ENCODE results near the gene KISS1.

Gene KISS1

DNA sequence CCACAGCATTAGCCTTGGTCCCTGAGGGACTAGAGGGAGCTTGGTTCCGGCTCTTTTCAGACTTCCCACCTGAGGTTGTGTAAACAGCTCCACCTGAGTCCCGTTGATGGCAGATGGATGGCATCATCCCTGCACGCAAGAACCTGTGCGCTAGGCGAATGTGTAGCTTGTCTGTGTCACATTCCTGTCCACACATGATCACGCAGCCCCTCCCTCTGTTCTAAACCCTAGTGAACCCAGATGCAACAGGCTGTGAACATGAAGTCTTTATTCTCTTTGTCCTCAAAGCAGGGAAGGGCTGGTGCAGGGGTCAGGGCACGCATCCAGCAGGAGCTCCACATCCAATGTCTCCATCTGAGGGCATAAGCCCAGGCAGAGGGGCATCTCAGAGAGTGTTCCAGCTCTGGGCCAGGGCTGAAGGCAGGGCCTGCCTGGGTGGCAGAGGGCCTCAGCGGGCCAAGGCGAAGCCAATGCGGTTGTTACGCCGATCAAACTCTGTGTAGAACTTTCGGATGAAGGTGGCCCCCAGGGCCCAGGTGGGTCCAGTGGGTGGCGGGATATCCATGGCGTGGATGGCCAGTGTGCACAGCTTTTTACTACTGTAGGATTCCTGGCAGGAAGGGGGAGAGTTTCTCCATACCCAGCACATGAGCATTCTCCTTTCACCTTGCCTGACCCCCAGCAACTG lies 41.6 kb downstream of the KISS1 start:
- no peak for DNase-seq (ENCODE audit: low read depth)

DNA sequence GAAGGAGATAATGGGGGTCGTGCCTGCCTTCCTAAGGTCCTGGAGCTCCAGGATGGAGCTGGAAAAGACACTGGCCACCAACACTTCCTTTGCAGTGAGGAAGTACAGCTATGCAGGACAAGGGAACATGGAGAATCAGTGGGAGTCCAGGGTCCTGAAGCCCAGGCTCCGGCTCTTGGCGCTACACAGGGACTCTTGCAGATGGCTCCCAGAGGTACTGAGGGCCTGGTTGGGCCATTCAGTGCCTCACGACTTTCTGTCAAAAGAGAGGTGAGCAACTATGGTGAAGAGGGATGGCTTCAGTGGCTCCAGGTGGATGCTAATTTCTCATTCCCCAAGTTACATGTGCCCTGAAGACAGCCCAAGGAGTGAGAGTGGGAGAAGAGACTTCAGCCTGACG lies 42.6 kb downstream of the KISS1 start:
- DNase-seq (ENCODE audit: low read depth), result no peak

DNA sequence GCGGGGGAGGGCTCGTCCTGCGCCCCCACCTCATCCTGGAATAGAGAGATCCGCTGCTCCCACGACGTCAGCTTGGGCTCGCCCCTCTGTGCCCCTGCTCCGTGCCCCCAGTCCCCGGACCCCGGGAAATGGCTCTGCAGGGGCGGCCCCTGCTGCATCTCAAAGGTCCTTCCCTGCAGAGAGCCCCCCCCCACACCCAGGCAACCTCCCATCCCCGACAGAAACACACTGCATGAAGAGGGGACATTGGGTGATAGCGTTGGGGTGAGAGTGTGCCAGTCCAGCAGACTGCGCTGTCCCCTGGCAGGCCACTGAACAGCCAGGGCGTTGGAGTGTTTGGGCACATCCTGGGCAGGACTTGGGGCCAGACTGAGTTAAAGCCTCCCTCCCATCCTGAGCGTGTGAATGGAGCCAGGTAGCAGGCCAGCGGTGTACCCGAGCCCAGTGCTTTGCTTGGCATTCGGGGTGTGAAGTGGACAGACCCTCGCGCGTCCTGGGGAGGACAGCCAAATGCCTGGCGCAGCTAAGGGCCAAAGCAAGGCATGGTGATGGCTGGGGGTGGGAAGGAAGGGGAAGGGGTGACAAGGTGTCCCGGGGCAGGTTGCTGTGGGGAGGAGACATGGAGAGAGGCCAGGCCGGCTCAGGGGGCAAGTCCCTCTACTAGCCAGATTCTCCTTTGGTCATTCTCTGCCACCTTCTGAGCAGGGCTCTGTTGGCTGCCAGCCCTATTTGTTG lies 43.8 kb downstream of the KISS1 start:
- no peak for DNase-seq (ENCODE audit: low read depth)

DNA sequence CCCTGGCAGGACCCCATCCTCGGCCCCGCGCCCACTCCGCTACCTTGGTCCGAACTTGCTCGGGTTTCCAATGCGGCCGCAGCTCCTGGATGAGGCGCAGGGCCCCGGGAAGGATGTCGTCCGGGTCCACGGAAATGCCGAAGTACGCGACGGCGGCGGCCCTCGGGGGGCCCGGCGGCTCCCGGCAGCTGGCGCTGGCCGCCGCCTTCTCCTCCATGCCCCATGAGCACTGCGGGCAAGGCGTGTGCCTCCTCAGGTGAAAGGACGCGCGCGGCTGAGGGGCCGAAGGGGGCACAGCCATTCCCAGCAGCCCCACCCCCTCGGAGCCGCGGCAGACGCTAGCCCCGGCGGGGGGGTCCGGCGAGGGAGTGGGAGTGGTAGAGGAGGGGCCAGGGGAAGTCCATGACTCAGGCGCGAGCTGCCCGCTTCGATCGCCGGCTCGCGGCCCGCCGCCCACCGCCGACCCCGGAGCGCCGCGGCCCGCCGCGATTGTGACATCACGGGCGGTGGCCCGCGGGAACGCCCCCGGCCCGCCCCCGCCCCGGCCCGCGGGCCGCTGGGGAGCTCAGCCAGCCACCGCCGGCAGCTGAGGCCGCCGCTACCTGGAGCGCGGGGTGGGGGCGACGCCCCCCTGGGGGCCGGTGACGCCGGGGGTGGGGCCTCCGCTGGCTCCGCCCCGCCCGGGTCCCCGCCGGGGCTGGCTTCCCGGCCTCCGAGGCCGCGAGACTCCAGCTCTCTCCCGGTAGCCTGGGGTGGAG lies 44.6 kb downstream of the KISS1 start, which contains the start of gene ETNK2:
ETNK2 (minus strand) TSS at position 493 of the 758 bp plus-strand sequence; CDS start at position 301, 192 bp downstream.
- DNase-seq (ENCODE audit: low read depth), result peak; percentile 30

DNA sequence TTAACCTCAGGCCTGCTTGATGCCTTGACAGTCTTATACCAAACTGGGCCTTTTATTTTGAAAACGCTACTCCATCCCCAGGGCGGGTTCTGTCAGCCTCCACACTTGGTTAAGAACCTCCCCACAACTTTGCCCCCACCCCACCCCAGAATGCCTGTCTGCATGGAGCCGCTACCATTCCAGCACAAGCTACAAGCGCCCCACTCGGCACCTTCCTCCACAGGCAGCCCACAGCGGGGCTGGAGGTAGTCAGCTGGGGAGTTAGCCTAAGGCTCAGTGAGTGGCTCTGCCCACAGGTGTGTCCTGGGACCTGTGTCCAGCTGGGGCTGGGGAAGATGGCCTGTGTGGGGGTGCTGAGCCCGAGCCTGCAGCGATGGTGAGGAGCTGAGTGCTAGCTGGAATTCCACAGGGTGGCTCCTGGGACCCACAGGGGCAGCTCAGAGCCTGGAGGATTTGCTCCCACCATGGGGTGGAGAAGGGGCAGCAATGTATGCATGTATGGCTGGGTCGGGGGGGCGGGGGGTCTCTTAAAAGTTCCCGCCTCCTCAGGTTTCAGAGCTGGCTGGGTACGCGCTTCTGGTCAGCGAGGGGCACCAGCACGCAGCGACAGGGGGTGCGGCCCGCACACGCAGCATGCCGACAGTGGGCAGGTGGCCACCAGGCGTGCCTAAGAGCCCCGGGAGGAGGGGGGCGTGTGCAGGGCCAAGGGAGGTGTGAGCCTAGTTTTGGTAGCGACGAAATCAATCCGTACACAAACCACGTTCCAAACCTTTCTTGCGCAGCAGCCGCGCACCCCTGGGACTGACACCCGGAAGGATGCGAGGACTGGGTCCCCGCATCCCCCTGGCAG lies 45.4 kb downstream of the KISS1 start:
- DNase-seq (ENCODE audit: low read depth), result no peak

DNA sequence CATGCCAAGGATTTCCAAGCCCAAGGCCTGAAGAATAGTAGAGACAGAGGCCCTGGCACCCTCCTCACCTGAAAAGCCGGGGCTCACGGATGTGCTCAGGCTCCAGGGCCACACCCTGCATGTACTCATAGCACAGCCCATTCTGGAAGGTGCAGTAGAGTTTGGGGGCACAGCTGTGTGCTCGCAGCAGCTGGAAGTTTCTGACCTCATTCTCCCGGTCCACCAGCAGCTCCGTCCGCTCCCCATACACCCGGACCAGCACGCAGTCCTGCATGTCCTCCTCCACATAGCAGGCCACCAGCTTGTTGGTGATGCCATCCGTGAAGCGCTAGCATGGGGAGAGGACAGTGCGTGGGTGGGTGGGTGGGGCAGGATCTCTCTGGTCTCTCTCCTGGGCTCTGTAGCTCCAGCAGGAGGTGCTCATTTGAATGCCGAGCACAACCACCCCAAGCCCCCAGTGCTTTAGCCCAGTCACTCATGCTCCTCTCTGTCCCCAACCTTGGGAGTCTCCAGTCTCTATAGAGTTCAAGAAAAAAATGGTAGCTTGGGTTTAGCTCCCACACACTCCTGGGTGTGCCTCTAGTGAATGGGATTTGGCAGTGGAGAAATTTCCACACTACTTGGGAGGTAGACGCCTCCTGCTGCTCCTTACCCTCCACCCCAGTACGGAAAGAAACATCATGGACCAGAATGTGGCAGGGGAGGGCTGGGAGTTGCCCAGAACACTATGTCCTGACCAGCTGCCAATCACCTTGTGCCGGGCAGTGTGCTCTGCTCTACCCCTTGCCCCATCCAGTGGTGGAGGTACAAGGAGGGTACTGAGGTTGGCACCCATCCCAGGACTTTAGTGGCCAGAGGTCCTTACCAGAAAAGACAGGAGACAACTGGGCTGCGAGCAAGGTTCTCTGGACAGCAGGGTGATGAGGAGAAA lies 46.4 kb downstream of the KISS1 start:
- no peak for DNase-seq (ENCODE audit: low read depth)

DNA sequence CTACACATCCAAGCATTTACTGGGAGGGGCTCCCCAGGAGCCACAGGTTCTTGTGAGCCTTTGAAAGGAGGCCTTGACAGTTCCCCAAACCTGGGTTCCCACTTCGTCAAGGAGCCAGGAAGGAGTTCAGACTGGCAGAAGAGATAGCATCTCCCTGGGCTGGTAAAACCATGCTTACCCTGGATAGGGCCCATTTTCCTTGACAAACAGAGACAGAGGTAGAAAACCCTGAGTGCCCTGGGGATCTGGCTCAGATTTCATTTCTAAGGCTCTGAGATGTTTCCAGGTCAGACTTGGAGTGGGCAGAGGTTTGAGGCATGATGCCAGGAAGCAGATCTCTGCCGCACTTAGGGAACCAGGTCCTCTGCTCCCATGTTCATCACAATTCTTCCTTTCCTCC lies 47.2 kb downstream of the KISS1 start:
- DNase-seq (ENCODE audit: low read depth), result no peak

DNA sequence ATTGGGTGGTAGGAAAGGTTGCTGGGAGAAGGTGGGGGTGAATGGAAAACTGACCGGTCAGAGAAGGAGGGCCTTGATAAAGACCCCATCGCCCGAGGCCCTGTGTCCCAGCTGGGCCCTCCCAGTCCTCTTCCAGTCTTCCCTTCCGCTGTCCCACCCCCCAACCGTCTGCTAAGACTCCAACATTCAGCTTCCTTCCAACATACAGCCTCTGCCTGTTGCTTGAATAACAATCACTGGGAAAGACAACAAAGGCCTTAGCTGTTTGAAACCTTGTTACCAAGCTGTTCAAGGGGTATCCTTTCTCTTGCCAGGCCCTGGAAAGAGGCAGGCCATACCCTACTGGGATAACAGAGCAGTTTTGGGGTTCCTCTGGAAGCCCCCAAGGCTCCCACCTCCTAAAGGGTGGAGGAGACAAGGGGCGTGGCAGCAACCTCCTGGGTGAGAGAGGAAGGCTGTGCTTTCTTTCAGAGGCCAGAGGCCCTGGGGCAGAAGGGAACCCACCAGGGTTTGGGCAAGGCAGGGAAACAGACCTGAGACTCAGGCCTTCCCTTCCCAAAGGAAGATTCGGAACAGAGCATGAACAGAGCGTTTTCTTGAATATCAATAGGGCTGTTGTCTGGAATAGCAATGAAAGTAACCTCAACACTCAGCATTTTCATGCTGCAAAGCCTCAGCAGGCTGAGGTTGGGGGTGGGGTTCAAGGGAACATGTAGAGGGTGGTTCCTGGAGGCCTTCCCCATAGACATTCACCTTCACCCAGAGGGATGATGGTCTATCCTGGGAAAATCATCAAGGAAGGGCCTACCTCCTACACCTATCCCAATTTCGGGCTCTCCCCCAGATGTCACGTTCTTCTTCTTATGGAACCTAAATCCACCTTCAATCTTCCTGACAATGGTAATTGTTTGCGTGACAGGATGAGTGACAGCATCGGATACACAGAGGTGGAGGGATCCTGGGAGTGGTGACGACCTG lies 48.6 kb downstream of the KISS1 start:
- no peak for DNase-seq (ENCODE audit: low read depth)

DNA sequence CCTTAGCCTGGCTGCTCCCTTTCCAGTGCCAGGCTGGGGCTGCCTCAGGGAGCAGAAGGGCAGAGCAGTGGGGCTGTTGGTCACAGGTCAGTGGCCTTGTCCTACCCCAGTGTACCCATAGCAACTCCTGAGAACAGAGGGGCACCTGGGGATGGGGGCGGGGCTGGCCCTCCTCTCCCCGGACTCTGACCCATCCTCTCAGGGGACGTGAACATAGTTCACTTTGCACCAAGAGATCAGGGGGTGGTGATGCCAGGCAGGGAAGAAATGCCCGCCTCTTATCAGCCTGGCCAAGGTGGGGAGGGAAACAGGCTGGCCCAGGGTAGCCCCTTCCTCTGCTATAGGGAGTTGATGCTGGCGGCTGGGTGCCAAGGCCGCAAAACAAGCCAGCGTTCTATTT lies 49.3 kb downstream of the KISS1 start:
- no peak for DNase-seq (ENCODE audit: low read depth)

DNA sequence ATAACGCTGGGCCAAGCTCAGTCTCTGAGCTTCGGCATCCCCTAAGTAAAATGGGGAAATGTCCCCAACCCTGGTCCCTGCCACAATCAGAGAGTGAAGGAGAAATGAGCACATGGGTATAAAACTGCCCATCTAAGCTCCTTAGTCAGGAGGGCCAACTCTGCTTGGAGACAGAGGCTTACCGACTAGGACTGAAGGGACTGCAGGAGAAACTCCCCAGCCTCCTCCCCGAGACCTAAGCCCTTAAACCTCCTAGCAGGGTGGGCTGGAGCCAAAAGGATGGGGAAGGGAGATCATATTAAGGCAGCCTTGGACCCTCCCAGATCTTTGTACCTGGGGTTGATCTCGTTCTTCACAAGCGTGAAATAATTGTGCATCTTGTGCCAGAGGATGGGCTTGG lies 50.0 kb downstream of the KISS1 start:
- no peak for DNase-seq (ENCODE audit: low read depth)

DNA sequence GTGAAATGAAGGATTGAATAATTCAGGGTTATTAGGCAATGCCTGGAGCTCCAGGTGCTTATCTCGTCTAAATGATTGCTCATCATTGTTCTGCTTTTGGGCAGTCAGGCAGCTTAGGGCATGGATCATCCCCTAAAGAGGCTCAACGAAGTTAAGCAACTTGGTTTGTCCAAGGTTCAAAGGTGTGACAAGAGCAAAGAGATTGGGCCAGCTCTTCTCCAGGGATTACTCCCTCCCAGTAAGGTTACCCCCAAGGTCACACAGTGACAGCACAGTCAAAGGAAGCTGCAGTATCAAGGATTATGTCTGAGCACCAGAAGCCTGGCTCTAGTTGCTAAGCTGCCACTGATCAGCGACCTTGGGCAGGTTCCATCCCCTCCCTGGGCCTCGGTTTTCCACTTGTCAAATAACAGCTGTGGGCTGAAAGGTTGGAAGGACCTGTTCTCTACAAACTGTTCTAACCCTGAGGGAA lies 51.2 kb downstream of the KISS1 start:
- DNase-seq (ENCODE audit: low read depth), result no peak

DNA sequence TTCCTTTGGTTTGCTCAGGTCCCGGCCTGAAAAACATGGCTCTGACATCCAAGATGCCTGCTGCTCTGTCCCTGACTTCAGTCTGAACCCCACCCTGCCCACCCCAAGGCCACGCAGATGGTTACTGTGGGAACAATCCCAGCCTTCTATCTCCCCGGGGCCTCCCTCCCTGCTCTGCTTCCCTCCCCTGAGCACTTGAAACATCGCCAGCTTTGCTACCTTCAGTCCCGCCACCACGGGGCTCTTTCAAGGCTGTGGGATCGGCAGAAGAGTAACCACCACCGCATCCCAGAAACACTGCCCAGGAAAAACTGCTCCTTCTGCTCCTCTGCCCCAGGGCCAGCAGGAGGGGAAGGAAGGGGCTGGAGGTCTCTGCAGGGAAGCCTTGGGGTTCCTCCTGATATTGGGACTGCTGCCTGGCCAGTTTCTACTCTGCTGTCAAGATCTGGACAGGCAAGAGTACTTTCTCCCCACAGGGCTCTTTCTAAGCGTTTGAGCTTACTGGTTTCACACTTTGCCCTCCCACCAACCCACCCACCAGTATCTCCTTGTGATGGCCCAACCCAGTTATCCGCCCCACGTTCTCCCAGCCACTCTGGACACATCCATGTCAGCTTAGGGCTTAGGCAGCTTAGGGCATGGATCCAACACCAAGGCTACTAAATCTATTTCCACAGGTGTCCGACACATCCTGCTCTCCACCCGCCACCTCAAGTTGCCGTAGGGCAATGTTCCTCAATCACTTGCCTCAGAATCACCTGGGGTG lies 52.8 kb downstream of the KISS1 start:
- DNase-seq (ENCODE audit: low read depth), result no peak

DNA sequence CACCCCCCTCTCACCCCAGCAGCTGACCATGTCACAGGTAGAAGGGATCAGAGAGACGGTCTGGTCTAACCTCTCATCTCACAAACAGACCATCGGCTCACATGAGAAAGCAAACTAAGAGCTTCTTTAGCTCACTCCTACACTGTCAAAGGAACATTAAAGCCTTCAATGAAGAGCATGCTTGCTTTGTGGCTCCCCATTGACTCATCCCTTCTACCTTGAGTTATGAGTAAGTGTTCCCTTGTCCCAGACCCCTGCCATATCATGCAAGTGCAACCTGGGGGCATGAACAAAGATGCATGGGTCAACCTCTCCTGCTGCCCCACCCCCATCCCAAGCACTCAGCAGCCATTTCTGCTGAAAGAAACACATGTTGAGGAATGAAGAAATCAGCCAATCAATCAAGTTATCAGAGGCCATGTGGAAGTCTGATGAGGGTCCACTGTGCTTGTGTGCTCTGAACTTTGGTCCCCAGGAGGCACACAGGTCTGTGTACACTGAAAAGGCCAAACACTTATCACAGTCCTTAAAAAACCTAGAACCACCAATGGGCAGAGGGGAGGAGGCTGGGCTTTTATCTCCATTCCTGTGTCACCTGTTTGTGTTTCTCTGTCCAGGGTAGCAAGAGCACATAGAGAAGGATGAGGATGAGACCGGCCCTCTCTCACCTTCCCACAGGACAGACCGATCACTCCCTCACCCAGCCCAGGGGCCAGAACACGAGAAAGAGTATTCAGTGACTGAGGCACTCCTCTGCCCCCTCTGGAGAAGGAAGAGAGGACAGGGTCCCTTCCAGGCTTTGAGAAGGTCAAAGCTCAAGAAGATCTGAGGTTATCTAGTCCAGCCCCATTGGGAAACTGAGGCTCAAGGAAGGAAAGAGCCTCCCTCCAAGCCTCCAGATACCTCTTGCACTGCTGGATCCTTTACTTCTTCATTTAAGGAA lies 54.0 kb downstream of the KISS1 start:
- no peak for DNase-seq (ENCODE audit: low read depth)

DNA sequence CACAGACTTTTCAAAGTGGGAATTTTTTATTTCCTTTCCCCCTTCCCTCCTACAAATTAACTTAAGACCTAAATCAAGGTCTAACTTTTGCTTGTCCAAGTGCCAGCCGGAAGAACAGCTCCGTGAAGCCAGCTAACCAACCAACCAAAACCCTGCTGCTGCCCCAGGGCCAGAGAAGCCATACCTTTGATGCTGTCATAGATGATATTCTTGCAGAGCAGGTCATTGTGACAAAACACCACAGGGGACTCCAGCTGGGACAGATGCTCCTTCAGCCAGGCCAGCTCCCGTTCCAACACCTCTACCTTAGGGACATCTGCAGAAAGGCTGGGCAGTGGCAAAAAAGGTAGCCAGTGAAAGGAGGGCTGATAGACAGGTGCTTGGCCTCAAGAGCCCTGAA lies 55.2 kb downstream of the KISS1 start:
- no peak for DNase-seq (ENCODE audit: low read depth)

Data from activated T-cell treated with anti-CD3 and anti-CD28 coated beads for 24 hours (primary cell).